Testis (tissue), 3 donors: Measurements from ENCODE around the gene PPM1B. TPM values are rescaled to one million over a fixed set of nuclear protein-coding genes. Genes with fewer than 3 reads are reported as not detected.
"Not testable (repeated sequence)": the region's sequence is repeated elsewhere in the genome, so short reads cannot be mapped to it uniquely, and the experiment has no call there.

Experiments
- DNase-seq: peaks from one replicate; pipeline ENCODE4 v3.0.0-alpha.2; 2019
- H3K27ac ChIP-seq, 2 donors: fragments of 200-600 bp; sonication (generic); one replicate each; pipeline ENCODE4 v1.5.1; 2019
- H3K27me3 ChIP-seq: fragments of 200-600 bp; sonication (generic); one replicate; pipeline ENCODE4 v1.5.1; 2019
- H3K36me3 ChIP-seq: fragments of 200-600 bp; sonication (generic); one replicate; pipeline ENCODE4 v1.5.1; 2017; ENCODE audit warnings: low read depth; ENCODE audit errors: missing control alignments
- H3K4me1 ChIP-seq: fragments of 200-600 bp; sonication (generic); one replicate; pipeline ENCODE4 v1.5.1; 2019
- H3K4me3 ChIP-seq, 2 donors: fragments of 200-600 bp; sonication (generic); one replicate each; pipeline ENCODE4 v1.5.1; 2017 to 2019
- H3K9me3 ChIP-seq: fragments of 200-600 bp; sonication (generic); one replicate; pipeline ENCODE4 v1.5.1; 2017
- POLR2A ChIP-seq: fragments of 450-650 bp; IDR thresholded peaks from one replicate; pipeline ENCODE4 v1.6.1; 2017; ENCODE audit warnings: antibody characterized with exemption, mild to moderate bottlenecking, moderate library complexity
- WGBS, 2 donors: methylation state at CpG; one replicate each; pipeline ENCODE4 v1.1.5; 2018; 5-methylcytosine and 5-hydroxymethylcytosine counted together
- intact Hi-C: fragments of 100-400 bp; cut with DNase I; formaldehyde crosslinking; loops from one replicate; pipeline ENCODE4 v1.15.1; 2023; ENCODE audit warnings: low total_unique reads
- polyA plus RNA-seq: library from polyadenylated mRNA; stranded (reverse); fragments of 350-450 nt; fragmentation: Illumina TruSeq; extraction: RNeasy Lipid Tissue Mini Kit (QIAGEN cat#74804); gene quantifications from one replicate; pipeline ENCODE4 v1.2.3, GENCODE V29; 2014; ENCODE audit warnings: low read depth, low replicate concordance; ENCODE audit not compliant: insufficient read depth
- total RNA-seq, 2 donors: library from RNA; depleted of rRNA; stranded (reverse); fragments of >200 nt; gene quantifications; one replicate each; pipeline ENCODE4 v1.2.3, GENCODE V29; 2016
- TF ChIP-seq, protein P1 (sequence below), 3 experiments: fragments of 450-650 bp in 2 of 3; fragments of 200-600 bp in 1 of 3; sonication (generic) in 1 of 3; IDR thresholded peaks; one replicate each; pipeline ENCODE4 v1.5.1; 2016 to 2019; ENCODE audit warnings: antibody characterized with exemption in 3 of 3, mild to moderate bottlenecking in 2 of 3, moderate library complexity in 1 of 3

The PPM1B gene
- total and polyA plus RNA-seq, 3 donors from 2014 or later: 49.9 to 64.6 (median 50.7) TPM

DNA sequence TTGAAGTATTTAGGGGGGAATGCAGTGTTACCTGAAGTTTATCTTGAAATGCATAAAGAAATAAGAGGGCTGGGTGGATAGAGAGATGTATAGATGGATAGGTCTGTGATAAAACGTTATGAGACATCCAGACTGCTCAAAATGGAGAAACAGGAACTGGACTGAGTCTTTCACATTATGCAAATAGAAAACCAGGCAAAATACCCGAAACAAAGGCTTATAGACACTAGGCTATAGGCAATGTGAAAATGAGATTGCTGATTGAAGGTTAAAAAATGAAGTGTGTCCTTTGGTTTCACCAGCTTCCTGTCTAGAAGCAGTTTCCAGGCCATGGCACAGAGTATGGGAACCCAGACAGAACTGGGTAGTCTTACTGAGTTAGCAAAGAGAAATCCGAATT is 81.7 kb downstream of the PPM1B start:
- DNase-seq: no peak
- 84 to 87% methylated on average over 3 of the region's 3 CpGs for WGBS, 2 donors
- Histone ChIP-seq H3K4me3 (no peak overlapping the region), H3K36me3 (no peaks in the 10 kb centered on the region), H3K4me1 (no peaks in the 10 kb centered on the region), H3K27ac (no peak overlapping the region), H3K9me3 (no peaks in the 10 kb centered on the region), H3K27me3 (no peaks in the 10 kb centered on the region)
- intact Hi-C loops: no loop called here
- TF ChIP-seq, protein P1, sequence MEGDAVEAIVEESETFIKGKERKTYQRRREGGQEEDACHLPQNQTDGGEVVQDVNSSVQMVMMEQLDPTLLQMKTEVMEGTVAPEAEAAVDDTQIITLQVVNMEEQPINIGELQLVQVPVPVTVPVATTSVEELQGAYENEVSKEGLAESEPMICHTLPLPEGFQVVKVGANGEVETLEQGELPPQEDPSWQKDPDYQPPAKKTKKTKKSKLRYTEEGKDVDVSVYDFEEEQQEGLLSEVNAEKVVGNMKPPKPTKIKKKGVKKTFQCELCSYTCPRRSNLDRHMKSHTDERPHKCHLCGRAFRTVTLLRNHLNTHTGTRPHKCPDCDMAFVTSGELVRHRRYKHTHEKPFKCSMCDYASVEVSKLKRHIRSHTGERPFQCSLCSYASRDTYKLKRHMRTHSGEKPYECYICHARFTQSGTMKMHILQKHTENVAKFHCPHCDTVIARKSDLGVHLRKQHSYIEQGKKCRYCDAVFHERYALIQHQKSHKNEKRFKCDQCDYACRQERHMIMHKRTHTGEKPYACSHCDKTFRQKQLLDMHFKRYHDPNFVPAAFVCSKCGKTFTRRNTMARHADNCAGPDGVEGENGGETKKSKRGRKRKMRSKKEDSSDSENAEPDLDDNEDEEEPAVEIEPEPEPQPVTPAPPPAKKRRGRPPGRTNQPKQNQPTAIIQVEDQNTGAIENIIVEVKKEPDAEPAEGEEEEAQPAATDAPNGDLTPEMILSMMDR (IDR thresholded peaks at IDR 0.05): no peak
- TF ChIP-seq POLR2A: no peak

DNA sequence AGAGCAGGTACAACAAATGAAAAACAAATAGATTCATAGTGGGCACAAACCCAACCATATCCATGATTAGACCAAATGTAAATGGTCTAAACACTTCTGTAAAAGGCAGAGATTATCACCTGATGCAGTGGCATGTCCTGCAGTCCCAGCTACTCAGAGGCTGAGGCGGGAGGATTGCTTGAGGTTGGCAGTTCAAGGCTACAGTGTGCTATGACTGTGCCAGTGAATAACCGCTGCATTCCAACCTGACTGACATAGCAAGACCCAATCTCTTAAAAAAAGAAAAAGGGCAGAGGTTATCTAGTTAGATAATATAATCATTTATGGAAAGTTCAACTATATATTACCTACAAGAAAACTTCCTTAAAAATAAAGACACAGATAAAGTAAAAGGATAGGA is 85.3 kb downstream of the PPM1B start:
- no peak for TF ChIP-seq POLR2A
- TF ChIP-seq, protein P1 (IDR thresholded peaks at IDR 0.05): no peak
- Histone ChIP-seq H3K27me3 (no peaks in the 10 kb centered on the region), H3K27ac (no peak overlapping the region), H3K36me3 (no peaks in the 10 kb centered on the region), H3K9me3 (no peaks in the 10 kb centered on the region), H3K4me3 (no peak overlapping the region), H3K4me1 (no peaks in the 10 kb centered on the region)
- 85 to 94% methylated on average over 2 of the region's 2 CpGs for WGBS, 2 donors
- intact Hi-C loops: no loop called here
- DNase-seq: no peak

DNA sequence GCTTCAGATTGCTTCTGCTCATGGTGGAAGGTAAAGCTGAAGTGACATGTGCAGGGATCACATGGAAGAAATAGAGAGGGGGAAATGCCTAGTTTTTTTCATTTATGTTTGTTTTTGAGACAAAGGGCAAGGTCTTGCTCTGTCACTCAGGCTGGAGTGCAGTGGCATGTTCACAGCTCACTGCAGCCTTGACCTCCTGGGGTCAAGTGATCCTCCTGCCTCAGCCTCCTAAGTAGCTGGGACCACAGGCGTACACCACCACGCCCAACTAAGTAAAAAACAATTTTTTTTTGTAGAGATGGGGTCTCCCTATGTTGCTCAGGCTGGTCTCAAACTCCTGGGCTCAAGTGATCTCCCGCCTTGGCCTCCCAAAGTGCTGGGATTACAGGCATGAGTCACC is 87.0 kb downstream of the PPM1B start:
- H3K4me3 ChIP-seq, H3K4me1 ChIP-seq, H3K36me3 ChIP-seq, H3K9me3 ChIP-seq, H3K27ac ChIP-seq, DNase-seq, intact Hi-C loops, H3K27me3 ChIP-seq: not testable (repeated sequence)
- 91 to 98% methylated on average over 3 of the region's 3 CpGs for WGBS, 2 donors

DNA sequence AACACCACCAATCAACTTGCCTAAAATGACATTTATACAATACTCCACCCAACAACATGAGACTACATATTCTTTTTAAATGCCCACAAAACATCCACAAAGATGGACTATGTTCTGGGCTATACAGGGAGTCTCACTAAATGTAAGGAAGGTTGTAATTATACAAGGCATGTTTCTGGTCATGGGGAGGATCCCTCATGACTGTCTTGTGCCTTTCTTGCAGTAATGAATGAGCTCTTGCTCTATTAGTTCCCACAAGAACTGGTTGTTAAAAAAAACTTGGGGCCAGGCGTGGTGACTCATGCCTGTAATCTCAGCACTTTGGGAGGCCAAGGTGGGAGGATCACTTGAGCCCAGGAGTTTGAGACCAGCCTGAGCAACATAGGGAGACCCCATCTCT is 89.1 kb downstream of the PPM1B start:
- H3K4me1 ChIP-seq, intact Hi-C loops, H3K9me3 ChIP-seq, H3K27me3 ChIP-seq, H3K36me3 ChIP-seq, DNase-seq, H3K27ac ChIP-seq, H3K4me3 ChIP-seq: not testable (repeated sequence)
- 77 to 95% methylated on average over 1 of the region's 1 CpG for WGBS, 2 donors

- Histone ChIP-seq H3K36me3 (no peaks in the 10 kb centered on the region), H3K4me3 (no peak overlapping the region), H3K9me3 (no peaks in the 10 kb centered on the region), H3K27me3 (no peaks in the 10 kb centered on the region), H3K4me1 (peaks cover 6% of the 10 kb centered on the region), H3K27ac (no peak overlapping the region)
- DNase-seq: no peak
- intact Hi-C loops: no loop called here
- 65 to 70% methylated on average over 3 of the region's 3 CpGs for WGBS, 2 donors
- no peak for TF ChIP-seq POLR2A
- TF ChIP-seq, protein P1 (IDR thresholded peaks at IDR 0.05): no peak
These were observed 98.7 kb downstream of the PPM1B start for GRCh38 chr2:44267269-44267795.
